ENCODE results near the gene AOPEP.

- TF ChIP-seq CTCF (IDR thresholded peaks at IDR 0.05; ENCODE audit: insufficient read depth, low read length, poor library complexity, severe bottlenecking) (no peak), EZH2phosphoT487 (conservative IDR thresholded peaks at IDR 0.05; ENCODE audit: low read length) (no peak)
Observed at GRCh38 chr9:94919376-94920098, 193.0 kb downstream of the AOPEP start.

Measured in SU-DHL-6 (cell line).